HEK293T (cell line): ENCODE results near the gene DDA1.

Experiments used
- CTBP1 ChIP-seq: fragments of 450-650 bp; IDR thresholded peaks from 2 replicates; pipeline ENCODE4 v1.6.1; 2016; ENCODE audit warnings: borderline replicate concordance
- ELF4 ChIP-seq: fragments of 450-650 bp; IDR thresholded peaks from 2 replicates; pipeline ENCODE4 v1.6.1; 2017; ENCODE audit warnings: antibody characterized with exemption
- FOXK2 ChIP-seq: fragments of 450-650 bp; IDR thresholded peaks from 2 replicates; pipeline ENCODE4 v1.6.1; 2016; ENCODE audit warnings: mild to moderate bottlenecking
- FOXM1 ChIP-seq: fragments of 450-650 bp; IDR thresholded peaks from 2 replicates; pipeline ENCODE4 v1.6.1; 2017; ENCODE audit warnings: mild to moderate bottlenecking, borderline replicate concordance
- NFRKB ChIP-seq: fragments of 450-650 bp; IDR thresholded peaks from 2 replicates; pipeline ENCODE4 v1.6.1; 2016; ENCODE audit warnings: mild to moderate bottlenecking, moderate library complexity
- SP1 ChIP-seq: fragments of 450-650 bp; IDR thresholded peaks from 2 replicates; pipeline ENCODE4 v1.6.1; 2017
- SUZ12 ChIP-seq: fragments of 450-650 bp; IDR thresholded peaks from 2 replicates; pipeline ENCODE4 v1.6.1; 2016; ENCODE audit warnings: mild to moderate bottlenecking
- TF ChIP-seq, protein P1 (sequence below): fragments of 450-650 bp; IDR thresholded peaks from 2 replicates; pipeline ENCODE4 v1.6.1; 2016

DNA sequence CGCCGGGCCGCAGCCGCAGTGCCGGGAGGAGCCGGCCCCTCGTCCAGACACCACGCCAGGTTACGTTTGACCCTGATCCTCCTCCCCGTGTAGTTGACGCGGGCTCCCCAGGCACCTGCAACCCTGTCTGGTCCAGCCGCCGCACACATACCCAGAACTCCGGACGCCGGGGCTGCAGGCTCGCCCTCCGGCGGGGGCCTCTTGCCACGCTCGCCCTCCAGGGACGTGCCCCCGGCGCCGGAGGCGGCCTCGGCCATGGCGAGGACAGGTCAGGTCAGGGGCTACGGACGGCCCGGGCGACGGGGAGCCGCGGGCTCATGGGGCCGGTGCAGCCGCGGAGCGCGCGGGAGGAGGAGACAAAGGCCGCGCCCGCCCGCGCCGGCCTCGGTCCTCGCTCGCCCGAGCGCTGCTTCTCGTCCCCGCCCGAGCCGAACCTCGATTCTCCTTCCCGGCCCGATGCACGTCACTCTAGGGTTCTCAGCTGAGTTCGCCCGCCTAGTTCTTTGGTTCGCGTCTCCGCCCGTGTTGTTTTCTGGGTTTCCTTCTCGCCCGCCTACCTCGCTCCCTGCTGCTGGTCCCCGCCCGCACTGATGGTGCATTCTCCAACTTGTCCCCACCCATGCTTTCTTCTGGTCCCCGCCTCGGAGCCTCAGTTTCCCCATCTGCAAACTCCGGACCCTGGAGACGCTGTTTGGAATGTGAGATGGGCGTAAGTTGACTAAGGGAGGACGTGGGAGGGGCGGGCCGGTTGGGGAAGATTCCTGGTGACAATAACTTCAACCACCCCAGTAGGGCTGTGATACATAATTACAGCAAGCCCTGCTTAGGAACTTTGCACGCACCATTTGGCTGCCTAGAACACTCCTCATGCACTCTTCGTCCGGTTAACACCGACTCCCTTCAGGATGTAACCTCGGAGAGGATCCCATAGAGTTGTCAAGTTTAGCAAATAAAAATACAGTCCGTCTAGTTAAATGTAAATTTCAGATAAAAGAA is 25.3 kb downstream of the DDA1 start, which contains the start of gene ANO8:
- TF ChIP-seq FOXK2 (no peak), SP1 (no peak), FOXM1 (peak; percentile 64; the same call in 1 of the 2 replicates), NFRKB (no peak), CTBP1 (no peak; the same call in 1 of the 2 replicates), SUZ12 (no peak), ELF4 (no peak)
- TF ChIP-seq, protein P1, sequence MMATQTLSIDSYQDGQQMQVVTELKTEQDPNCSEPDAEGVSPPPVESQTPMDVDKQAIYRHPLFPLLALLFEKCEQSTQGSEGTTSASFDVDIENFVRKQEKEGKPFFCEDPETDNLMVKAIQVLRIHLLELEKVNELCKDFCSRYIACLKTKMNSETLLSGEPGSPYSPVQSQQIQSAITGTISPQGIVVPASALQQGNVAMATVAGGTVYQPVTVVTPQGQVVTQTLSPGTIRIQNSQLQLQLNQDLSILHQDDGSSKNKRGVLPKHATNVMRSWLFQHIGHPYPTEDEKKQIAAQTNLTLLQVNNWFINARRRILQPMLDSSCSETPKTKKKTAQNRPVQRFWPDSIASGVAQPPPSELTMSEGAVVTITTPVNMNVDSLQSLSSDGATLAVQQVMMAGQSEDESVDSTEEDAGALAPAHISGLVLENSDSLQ = peak; percentile 97
